Liver (tissue), 9 donors: ENCODE results near the gene LRMDA. TPM values are rescaled to one million over a fixed set of nuclear protein-coding genes. Genes with fewer than 3 reads are reported as not detected.

Experiments used
- DNase-seq: peaks from one replicate; pipeline ENCODE4 v3.0.0-alpha.2; 2017; ENCODE audit warnings: low spot score
- H3K27ac ChIP-seq, 2 donors: one replicate each; pipeline ENCODE4 v1.7.0; 2013; ENCODE audit warnings: inconsistent platforms in 2 of 2, low read length in 2 of 2, control low read depth in 1 of 2, low read depth in 1 of 2, mild to moderate bottlenecking in 1 of 2
- H3K27me3 ChIP-seq, 4 donors: one replicate each; pipeline versions ENCODE4 v1.6.1 to v1.7.0; 2013; ENCODE audit warnings: low read length in 3 of 4, inconsistent platforms in 1 of 4, mild to moderate bottlenecking in 1 of 4, moderate library complexity in 1 of 4; ENCODE audit not compliant: control insufficient read depth in 4 of 4, insufficient read depth in 4 of 4
- H3K36me3 ChIP-seq, 4 donors: one replicate each; pipeline versions ENCODE4 v1.6.1 to v1.7.0; 2013; ENCODE audit warnings: low read length in 3 of 4, mild to moderate bottlenecking in 3 of 4, low read depth in 1 of 4, moderate library complexity in 1 of 4; ENCODE audit not compliant: control insufficient read depth in 4 of 4, insufficient read depth in 3 of 4
- H3K4me1 ChIP-seq, 4 donors: one replicate each; pipeline versions ENCODE4 v1.6.1 to v1.7.0; 2013; ENCODE audit warnings: low read length in 3 of 4, mild to moderate bottlenecking in 3 of 4, moderate library complexity in 1 of 4; ENCODE audit not compliant: control insufficient read depth in 4 of 4, insufficient read depth in 4 of 4
- H3K4me3 ChIP-seq, 3 donors: one replicate each; pipeline versions ENCODE4 v1.6.1 to v1.7.0; 2013; ENCODE audit warnings: low read length in 3 of 3, control low read depth in 1 of 3, low read depth in 1 of 3, mild to moderate bottlenecking in 1 of 3
- H3K9ac ChIP-seq, 2 donors: one replicate each; pipeline ENCODE4 v1.7.0; 2013; ENCODE audit warnings: low read length in 2 of 2, mild to moderate bottlenecking in 2 of 2, moderate library complexity in 2 of 2, control low read depth in 1 of 2, low read depth in 1 of 2
- H3K9me3 ChIP-seq, 4 donors: one replicate each; pipeline versions ENCODE4 v1.6.1 to v1.7.0; 2013; ENCODE audit warnings: low read length in 3 of 4; ENCODE audit not compliant: control insufficient read depth in 4 of 4
- EGR1 ChIP-seq, 2 donors: IDR thresholded peaks; 2 replicates each; pipeline ENCODE4 v1.6.1; 2016 to 2018; ENCODE audit warnings: antibody characterized with exemption in 2 of 2, low read depth in 2 of 2
- FOXA1 ChIP-seq: IDR thresholded peaks from 2 replicates; pipeline ENCODE4 v1.6.1; 2016; ENCODE audit warnings: antibody characterized with exemption
- FOXA2 ChIP-seq: IDR thresholded peaks from 2 replicates; pipeline ENCODE4 v1.6.1; 2016; ENCODE audit warnings: antibody characterized with exemption
- GABPA ChIP-seq, 2 donors: IDR thresholded peaks in 1 of 2; conservative IDR thresholded peaks in 1 of 2; 2 replicates each; pipeline ENCODE4 v1.6.1; 2016; ENCODE audit warnings: antibody characterized with exemption in 2 of 2, mild to moderate bottlenecking in 1 of 2, moderate library complexity in 1 of 2
- HNF4A ChIP-seq, 2 donors: conservative IDR thresholded peaks; 2 replicates each; pipeline ENCODE4 v1.6.1; 2016; ENCODE audit warnings: antibody characterized with exemption in 2 of 2, mild to moderate bottlenecking in 2 of 2
- HNF4G ChIP-seq: IDR thresholded peaks from 2 replicates; pipeline ENCODE4 v1.6.1; 2016; ENCODE audit warnings: antibody characterized with exemption
- JUND ChIP-seq, 2 donors: IDR thresholded peaks; 2 replicates each; pipeline ENCODE4 v1.6.1; 2016; ENCODE audit warnings: antibody characterized with exemption in 2 of 2
- NR2F2 ChIP-seq: IDR thresholded peaks from 2 replicates; pipeline ENCODE4 v1.6.1; 2016; ENCODE audit warnings: antibody characterized with exemption
- RAD21 ChIP-seq, 2 donors: IDR thresholded peaks; 2 replicates each; pipeline ENCODE4 v1.6.1; 2016; ENCODE audit warnings: antibody characterized with exemption in 2 of 2, mild to moderate bottlenecking in 2 of 2
- RXRA ChIP-seq, 2 donors: IDR thresholded peaks; 2 replicates each; pipeline ENCODE4 v1.6.1; 2017 to 2018; ENCODE audit warnings: antibody characterized with exemption in 2 of 2, mild to moderate bottlenecking in 1 of 2
- SP1 ChIP-seq: IDR thresholded peaks from 2 replicates; pipeline ENCODE4 v1.6.1; 2018; ENCODE audit warnings: antibody characterized with exemption, mild to moderate bottlenecking
- TAF1 ChIP-seq: conservative IDR thresholded peaks from 2 replicates; pipeline ENCODE4 v1.6.1; 2016; ENCODE audit warnings: antibody characterized with exemption, mild to moderate bottlenecking
- YY1 ChIP-seq: IDR thresholded peaks from 2 replicates; pipeline ENCODE4 v1.6.1; 2016; ENCODE audit warnings: antibody characterized with exemption, mild to moderate bottlenecking
- WGBS: extraction: QIAGEN DNeasy Blood & Tissue Kit; methylation state at CpG from one replicate; pipeline ENCODE4 v1.1.7; 2013; 5-methylcytosine and 5-hydroxymethylcytosine counted together
- polyA plus RNA-seq, 2 donors: library from polyadenylated mRNA; stranded (reverse) in 1 of 2; unstranded in 1 of 2; fragments of 200-250 nt in 1 of 2; fragments of >200 nt in 1 of 2; fragmentation: Nextera tagmentation in 1 of 2; extraction: Ambion mirVana in 1 of 2; gene quantifications; one replicate each; pipeline versions ENCODE4 v1.2.1 to v1.2.3, GENCODE V29; 2013 to 2015
- total RNA-seq, 2 donors: library from RNA; depleted of rRNA; stranded (reverse); fragments of >200 nt; gene quantifications; one replicate each; pipeline ENCODE4 v1.2.3, GENCODE V29; 2014
- TF ChIP-seq, protein P1 (sequence below): IDR thresholded peaks from 2 replicates; pipeline ENCODE4 v1.6.1; 2016; ENCODE audit warnings: antibody characterized with exemption
- TF ChIP-seq, protein P2 (sequence below): IDR thresholded peaks from 2 replicates; pipeline ENCODE4 v1.6.1; 2016; ENCODE audit warnings: antibody characterized with exemption, mild to moderate bottlenecking
- TF ChIP-seq, protein P3 (sequence below): fragments of 150-350 bp; IDR thresholded peaks from 2 replicates; pipeline ENCODE4 v1.5.1; 2017; ENCODE audit warnings: improper control_type of control experiment, low read depth, low read length; ENCODE audit not compliant: missing input control
- TF ChIP-seq, protein P4 (sequence below): IDR thresholded peaks from 2 replicates; pipeline ENCODE4 v1.6.1; 2016; ENCODE audit warnings: antibody characterized with exemption
- TF ChIP-seq, protein P5 (sequence below): IDR thresholded peaks from 2 replicates; pipeline ENCODE4 v1.6.1; 2016; ENCODE audit warnings: antibody characterized with exemption
- donor health status: healthy.
- donor health status: healthy.
- donor health status: healthy.
- donor health status: healthy.
- donor health status: healthy.

The LRMDA gene
- total and polyA plus RNA-seq, 4 donors, result 7.9 to 15.8 (median 11.3) TPM

DNA sequence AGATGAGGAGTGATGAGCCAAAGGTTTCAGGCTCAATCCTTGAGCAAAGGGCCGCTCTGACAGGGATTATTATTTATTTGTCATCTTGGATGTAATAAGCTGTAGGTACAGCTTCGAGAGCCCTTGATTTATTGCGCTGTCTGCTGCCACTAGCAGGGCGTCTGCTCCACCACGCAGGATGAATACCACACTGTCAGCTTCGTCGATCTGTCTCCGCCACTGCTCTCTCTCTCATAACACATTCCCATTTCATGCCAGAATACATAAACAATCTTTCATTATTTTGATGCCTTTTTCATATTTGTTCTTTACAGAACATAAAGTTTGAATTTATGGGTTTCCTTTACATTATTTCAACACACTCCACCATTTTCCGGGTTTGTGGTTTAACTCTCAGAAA, 276.6 kb downstream of the LRMDA start:
- H3K4me1 ChIP-seq, result peaks cover 0 to 13% (median 6%) of the 10 kb centered on the region in 4 donors
- H3K27me3 ChIP-seq, result no peaks in the 10 kb centered on the region
- H3K27ac ChIP-seq, result no peak overlapping the region
- H3K9me3 ChIP-seq, result no peaks in the 10 kb centered on the region
- 88% methylated on average over 9 of the region's 9 CpGs for WGBS
- no peak overlapping the region for H3K9ac ChIP-seq
- no peaks in the 10 kb centered on the region for H3K36me3 ChIP-seq
- DNase-seq, result no peak
- no peak for TF ChIP-seq GABPA (IDR thresholded peaks at IDR 0.05 in 1 of 2, conservative IDR thresholded peaks at IDR 0.05 in 1 of 2)
- TF ChIP-seq, protein P1, sequence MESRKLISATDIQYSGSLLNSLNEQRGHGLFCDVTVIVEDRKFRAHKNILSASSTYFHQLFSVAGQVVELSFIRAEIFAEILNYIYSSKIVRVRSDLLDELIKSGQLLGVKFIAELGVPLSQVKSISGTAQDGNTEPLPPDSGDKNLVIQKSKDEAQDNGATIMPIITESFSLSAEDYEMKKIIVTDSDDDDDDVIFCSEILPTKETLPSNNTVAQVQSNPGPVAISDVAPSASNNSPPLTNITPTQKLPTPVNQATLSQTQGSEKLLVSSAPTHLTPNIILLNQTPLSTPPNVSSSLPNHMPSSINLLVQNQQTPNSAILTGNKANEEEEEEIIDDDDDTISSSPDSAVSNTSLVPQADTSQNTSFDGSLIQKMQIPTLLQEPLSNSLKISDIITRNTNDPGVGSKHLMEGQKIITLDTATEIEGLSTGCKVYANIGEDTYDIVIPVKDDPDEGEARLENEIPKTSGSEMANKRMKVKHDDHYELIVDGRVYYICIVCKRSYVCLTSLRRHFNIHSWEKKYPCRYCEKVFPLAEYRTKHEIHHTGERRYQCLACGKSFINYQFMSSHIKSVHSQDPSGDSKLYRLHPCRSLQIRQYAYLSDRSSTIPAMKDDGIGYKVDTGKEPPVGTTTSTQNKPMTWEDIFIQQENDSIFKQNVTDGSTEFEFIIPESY, result no peak
- H3K4me3 ChIP-seq, result no peak overlapping the region

DNA sequence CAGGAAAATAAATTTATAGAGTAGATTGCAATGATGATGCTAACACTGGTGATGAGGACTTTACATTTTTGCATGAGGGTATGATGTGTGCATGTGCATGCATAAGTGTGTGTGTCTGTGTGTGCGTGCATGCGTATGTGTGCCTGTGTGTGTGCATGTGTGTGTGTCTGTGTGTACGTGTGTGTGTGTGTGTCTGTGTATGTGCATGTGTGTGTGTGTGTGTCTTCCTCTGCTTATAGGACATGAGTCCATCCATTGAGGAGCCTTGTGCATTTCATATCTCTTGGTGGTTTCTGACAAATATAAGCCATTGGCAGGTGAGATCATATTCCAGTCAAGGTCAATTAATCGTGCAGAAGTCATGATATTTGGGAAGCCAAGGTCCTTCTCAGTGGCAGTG, 277.8 kb downstream of the LRMDA start:
- H3K9ac ChIP-seq, result no peak overlapping the region
- no peak overlapping the region for H3K4me3 ChIP-seq
- DNase-seq, result no peak
- H3K9me3 ChIP-seq, result no peaks in the 10 kb centered on the region
- no peaks in the 10 kb centered on the region for H3K27me3 ChIP-seq
- 82% methylated on average over 4 of the region's 4 CpGs for WGBS
- TF ChIP-seq RAD21 (IDR thresholded peaks at IDR 0.05), result no peak
- TF ChIP-seq NR2F2, result no peak
- TF ChIP-seq GABPA (IDR thresholded peaks at IDR 0.05 in 1 of 2, conservative IDR thresholded peaks at IDR 0.05 in 1 of 2), result no peak
- TF ChIP-seq, protein P2, sequence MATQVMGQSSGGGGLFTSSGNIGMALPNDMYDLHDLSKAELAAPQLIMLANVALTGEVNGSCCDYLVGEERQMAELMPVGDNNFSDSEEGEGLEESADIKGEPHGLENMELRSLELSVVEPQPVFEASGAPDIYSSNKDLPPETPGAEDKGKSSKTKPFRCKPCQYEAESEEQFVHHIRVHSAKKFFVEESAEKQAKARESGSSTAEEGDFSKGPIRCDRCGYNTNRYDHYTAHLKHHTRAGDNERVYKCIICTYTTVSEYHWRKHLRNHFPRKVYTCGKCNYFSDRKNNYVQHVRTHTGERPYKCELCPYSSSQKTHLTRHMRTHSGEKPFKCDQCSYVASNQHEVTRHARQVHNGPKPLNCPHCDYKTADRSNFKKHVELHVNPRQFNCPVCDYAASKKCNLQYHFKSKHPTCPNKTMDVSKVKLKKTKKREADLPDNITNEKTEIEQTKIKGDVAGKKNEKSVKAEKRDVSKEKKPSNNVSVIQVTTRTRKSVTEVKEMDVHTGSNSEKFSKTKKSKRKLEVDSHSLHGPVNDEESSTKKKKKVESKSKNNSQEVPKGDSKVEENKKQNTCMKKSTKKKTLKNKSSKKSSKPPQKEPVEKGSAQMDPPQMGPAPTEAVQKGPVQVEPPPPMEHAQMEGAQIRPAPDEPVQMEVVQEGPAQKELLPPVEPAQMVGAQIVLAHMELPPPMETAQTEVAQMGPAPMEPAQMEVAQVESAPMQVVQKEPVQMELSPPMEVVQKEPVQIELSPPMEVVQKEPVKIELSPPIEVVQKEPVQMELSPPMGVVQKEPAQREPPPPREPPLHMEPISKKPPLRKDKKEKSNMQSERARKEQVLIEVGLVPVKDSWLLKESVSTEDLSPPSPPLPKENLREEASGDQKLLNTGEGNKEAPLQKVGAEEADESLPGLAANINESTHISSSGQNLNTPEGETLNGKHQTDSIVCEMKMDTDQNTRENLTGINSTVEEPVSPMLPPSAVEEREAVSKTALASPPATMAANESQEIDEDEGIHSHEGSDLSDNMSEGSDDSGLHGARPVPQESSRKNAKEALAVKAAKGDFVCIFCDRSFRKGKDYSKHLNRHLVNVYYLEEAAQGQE, result no peak
- no peak for TF ChIP-seq FOXA2
- TF ChIP-seq FOXA1, result no peak
- TF ChIP-seq HNF4G, result no peak
- TF ChIP-seq YY1, result no peak
- no peak for TF ChIP-seq JUND (IDR thresholded peaks at IDR 0.05)
- TF ChIP-seq SP1, result no peak
- TF ChIP-seq, protein P3, sequence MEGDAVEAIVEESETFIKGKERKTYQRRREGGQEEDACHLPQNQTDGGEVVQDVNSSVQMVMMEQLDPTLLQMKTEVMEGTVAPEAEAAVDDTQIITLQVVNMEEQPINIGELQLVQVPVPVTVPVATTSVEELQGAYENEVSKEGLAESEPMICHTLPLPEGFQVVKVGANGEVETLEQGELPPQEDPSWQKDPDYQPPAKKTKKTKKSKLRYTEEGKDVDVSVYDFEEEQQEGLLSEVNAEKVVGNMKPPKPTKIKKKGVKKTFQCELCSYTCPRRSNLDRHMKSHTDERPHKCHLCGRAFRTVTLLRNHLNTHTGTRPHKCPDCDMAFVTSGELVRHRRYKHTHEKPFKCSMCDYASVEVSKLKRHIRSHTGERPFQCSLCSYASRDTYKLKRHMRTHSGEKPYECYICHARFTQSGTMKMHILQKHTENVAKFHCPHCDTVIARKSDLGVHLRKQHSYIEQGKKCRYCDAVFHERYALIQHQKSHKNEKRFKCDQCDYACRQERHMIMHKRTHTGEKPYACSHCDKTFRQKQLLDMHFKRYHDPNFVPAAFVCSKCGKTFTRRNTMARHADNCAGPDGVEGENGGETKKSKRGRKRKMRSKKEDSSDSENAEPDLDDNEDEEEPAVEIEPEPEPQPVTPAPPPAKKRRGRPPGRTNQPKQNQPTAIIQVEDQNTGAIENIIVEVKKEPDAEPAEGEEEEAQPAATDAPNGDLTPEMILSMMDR, result no peak
- TF ChIP-seq HNF4A (conservative IDR thresholded peaks at IDR 0.05), result no peak
- TF ChIP-seq, protein P4, sequence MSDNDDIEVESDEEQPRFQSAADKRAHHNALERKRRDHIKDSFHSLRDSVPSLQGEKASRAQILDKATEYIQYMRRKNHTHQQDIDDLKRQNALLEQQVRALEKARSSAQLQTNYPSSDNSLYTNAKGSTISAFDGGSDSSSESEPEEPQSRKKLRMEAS, result no peak
- TF ChIP-seq, protein P1, result no peak
- TF ChIP-seq EGR1 (IDR thresholded peaks at IDR 0.05; ENCODE audit: low read depth in 2 of 2), result no peak
- TF ChIP-seq RXRA (IDR thresholded peaks at IDR 0.05), result no peak
- TF ChIP-seq, protein P5, sequence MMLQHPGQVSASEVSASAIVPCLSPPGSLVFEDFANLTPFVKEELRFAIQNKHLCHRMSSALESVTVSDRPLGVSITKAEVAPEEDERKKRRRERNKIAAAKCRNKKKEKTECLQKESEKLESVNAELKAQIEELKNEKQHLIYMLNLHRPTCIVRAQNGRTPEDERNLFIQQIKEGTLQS, result no peak
- TF ChIP-seq TAF1, result no peak
- H3K36me3 ChIP-seq, result no peaks in the 10 kb centered on the region
- no peak overlapping the region for H3K27ac ChIP-seq
- peaks cover 0 to 13% (median 6%) of the 10 kb centered on the region in 4 donors for H3K4me1 ChIP-seq
